Activated CD8-positive, alpha-beta memory T cell treated with anti-CD3 and anti-CD28 coated beads, Interleukin-2, amount 50 U/mL, for 1 hour (primary cell): ENCODE measurements around the gene GPT2.

Experiments used
- DNase-seq: peaks from one replicate; pipeline ENCODE4 v3.0.0-alpha.2; 2020; ENCODE audit errors: extremely low read depth

The GPT2 gene

DNA sequence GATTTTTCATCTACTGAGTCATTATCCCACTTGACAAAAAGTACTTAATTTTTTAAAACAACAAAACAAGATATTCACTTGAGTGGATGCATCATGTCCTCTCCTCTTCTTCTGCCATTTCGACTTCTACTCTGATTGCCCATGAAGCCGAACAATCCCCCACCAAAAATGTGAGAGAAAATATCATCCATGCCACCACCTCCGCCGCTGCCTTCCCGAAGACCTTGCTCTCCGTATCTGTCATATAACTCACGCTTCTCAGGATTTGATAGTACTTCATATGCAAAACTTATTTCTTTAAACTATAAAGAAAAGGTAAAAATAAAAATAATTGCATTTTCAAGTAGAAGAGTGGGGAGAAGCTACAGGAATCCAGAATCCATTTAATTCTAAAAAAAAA lies 87.1 kb downstream of the GPT2 start:
- DNase-seq: no peak

DNA sequence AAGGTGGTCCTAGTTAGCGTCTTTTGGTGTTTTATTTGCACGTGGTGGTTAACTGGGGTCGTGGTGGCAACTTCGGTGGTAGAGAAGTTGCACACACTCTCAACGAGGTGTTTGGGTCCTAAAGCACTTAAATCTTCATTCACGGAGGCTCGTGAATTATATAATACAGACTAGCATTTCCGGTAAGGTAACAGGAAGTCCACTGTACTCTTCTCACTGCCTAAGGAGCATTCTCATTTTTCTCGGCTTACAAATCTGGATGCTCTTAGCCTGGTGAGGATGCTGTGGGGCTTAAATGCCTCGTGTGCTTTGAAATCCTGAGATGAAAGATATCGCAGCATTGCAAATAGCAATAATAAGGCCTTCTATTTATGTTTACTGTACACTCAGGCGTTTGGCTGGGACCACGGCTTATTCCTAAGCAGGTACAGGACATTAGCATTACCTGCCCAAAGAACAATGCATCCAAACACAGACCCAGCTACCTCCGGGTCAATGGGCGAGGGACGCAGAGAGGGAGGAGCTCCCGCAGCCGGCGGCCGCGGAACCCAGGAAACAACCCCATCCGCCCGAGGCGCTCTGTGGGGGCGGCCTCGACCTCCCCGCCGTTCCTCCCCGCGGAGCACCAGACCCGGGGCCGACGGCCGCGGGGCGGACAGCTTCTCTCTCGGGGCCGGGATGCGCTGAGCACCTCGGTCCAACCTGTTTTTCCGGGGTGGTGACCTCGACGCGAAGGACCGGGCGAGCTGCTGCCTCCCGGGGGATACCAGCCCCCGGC lies 88.5 kb downstream of the GPT2 start:
- no peak for DNase-seq

DNA sequence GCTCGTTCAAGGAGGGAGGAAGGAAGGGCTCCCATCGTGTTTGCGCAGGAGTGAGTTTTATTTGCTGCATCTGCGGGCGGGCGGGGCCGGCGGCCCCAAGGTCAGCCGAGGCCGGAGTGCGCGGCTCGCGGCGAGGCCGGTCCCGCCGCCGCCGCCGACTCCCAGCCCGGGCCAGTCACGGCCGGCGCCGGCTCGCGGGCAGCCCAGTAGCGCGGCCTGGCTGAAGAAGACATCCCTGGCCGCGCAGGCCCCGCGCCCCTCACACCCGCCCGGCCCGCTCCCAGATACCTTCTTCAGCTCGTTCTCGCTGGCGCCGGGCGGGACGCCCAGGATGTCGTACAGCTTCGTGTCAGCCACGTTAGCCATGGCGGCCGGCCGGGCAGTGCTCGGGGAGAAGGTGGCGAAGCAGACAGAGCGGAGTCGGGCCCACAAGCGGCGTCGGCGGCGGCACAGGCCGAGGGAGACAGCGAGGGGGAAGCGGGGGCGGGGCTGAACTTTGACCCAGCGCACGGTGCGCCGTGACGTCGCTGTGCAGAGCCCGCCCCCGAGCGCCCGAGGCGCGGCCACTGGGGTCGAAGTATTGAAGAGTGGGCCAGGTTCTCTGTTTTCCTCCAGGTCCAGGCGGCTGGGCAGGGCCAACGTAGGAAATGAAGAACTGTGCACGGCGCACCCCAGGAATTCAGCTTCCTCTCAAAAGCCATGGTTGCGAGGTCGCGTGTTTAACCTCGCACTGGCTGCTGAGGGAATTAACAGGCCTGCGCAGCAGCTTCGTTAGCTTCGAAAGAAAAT lies 89.2 kb downstream of the GPT2 start, which contains the start of gene DNAJA2:
Gene DNAJA2, minus strand, starts transcription at position 468 of the 789 bp plus-strand sequence. Its CDS starts 102 bp downstream, at position 366.
- peak; percentile 78 for DNase-seq

DNA sequence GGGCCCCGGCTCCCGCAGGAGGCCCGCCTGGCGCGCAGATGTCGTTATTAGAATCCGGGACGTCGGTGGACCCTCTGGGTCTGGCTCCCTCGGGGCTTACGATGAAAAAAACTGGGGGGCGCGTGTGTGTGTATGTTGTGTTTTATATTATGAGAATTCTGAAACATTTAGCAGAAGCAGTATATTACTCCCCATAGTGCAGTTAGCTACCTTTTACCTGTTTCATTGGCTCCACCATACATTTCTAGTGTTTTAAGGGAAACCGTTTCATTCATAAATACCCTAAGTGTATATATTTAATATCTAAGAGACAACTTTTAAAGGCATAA lies 89.8 kb downstream of the GPT2 start:
- DNase-seq: no peak

DNA sequence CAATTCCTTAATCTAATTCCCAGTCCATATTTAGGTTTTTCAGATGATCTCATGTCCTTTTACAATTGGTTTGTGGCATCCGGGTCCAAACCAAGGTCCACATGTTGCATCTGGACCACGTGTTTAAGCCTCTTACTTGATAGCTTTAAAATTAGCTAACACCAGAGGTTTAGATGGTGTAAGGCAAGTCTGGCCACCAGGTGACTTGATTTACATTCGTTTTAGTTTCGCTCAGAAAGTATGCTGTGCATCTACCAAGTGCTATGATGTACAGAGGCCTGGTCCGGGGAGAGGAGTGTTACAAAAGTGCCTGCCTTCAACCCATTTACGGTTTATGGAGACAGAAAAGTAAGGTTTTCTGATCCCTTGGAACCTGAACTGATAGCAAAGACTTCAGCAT lies 90.2 kb downstream of the GPT2 start:
- no peak for DNase-seq

DNA sequence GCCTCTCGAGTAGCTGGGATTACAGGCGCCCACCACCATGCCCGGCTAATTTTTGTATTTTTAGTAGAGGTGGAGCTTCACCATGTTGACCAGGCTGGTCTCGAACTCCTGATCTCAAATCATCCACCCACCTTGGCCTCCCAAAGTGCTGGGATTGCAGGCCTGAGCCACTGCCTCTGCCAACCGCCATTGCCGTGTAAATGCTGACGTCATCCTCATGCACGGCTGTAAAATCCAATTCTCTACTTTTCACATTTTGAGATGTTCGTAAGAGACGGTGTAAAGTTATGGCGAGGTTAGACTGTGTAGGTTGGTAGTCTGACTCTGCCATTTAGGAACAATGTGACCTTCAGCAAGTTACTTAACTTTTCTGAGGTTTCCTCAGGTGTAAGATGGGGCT lies 91.0 kb downstream of the GPT2 start:
- DNase-seq: no peak

DNA sequence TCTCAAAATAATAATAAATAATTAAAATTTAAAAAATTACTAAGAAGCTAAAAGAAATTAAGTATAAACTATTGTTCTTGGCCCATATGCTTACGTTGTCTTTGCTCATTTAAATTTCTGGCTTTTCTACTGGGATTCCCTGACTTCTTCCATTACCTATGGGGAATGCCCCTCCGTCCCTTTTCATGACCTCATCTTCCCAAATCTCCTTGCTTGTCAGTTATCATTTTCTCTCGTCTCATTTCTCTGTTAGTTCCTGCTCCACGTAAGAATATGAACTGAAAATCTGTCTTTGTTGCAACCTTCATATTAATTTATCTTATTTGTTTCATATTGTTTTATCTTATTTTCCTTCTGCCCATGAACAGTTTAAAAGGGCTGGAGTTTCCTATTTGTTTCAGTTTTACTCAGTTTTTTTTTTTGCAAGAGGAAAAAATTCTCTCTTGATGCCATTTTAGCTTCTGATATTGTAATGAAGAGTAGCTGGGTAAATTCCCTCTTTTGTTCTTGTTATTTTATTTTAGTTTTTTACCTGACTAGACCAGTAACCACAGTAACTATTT lies 91.8 kb downstream of the GPT2 start:
- DNase-seq: no peak

DNA sequence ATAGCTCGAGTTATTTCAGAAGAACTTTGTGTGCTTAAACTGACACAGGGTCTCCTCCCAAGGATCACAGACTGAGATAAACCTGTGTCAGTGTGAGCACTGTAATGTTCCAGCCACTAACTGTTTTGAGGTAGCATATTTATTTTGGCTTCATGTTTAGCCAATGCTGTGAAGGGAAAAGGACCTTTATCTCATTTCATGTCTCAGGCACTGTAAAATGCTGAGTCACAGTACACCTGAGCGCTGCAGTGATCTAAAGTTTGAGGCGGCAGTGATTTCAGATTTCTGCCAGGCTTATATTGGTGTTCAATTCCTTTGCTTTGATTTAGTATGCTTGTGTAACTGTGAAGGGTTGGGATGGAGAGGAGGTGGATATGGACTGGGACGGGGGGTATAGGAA lies 92.4 kb downstream of the GPT2 start:
- DNase-seq: no peak
